Islet of Langerhans (tissue), 1 donor: ENCODE results near the gene PIK3R3.

Experiments used
- FAIRE-seq: peaks from one replicate; lab custom pipeline; 2011; peaks lifted over from hg19 to GRCh38; lab: Jason Lieb, UNC

The PIK3R3 gene

DNA sequence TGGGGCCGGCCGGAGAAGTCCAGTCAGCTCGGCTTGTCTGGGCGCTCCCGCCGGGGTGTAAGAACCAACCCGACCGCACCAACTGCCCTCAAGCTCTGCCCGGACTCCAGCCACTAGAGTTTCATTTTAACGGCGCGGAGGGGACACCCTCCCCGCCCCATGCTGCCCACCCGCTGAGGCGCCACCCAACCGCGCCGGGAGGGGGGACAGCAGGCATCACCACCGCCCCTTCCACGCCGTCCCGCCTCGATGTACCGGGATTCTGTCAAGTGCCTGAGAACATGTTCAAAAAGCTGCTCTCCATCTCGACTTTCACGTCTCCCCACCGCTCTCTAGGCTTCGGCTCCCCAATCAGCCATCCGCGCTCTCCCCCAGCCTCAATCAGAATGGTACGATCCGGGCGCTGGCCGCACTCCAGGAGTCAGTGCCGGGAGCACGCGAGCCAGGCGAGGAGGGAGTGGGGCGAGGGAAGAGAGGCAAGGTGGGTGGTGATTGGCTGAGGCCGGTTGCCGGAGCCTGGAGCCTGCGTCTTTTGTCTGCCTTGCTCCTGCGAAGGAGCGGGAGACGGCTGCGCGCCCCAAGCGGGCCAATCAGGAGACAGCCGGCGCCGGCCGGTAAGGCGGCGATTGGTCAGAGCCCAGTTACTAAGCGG, at the start of gene PIK3R3:
TSS of gene PIK3R3 (minus strand) at position 101 of the 652 bp plus-strand sequence. CDS start 677 bp downstream, outside the sequence.
- peak; percentile 68 for FAIRE-seq

DNA sequence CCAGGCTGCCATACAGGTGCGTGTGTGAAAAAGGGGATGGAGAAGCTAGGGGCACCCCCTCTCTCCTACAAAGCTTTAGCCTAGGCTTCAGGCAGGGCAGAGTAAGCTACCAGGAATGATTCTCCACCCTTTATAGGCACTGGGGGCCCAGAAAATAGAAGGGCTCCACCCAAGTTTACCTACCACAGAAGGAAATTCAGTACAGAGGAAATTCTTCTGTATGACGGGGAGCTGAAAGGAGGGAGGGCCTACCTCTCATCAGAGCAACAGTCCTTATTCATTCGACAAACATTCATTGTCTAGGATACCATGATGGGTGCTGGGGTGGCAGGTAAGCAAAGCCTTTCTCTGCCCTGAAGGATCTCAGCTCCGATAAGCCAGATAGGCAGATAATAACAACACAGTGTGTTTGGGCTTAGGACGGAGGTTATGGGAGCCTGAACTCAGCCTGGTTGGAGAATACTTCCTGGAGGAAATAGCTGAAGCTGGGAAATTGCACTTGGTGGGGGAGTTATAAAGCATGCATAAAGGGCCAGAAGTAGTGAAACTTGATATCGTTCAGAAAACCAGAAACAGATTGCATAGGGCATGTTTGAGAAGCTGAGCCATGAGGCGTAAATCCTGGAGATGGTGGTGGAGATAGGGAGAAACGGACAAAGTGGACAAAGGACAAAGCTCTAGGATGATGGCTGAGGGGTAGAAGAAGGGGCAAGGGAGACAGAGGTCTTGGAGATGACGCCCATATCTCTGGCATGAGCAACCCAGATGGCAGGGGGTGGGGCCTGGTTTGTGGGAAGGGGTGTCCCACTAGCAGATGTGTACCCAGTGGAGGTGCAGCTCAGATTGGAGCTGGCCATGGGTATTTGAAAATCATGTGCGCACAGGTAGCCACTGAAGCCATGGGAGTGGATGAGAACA, 49.2 kb upstream of the PIK3R3 start:
- FAIRE-seq: no peak

DNA sequence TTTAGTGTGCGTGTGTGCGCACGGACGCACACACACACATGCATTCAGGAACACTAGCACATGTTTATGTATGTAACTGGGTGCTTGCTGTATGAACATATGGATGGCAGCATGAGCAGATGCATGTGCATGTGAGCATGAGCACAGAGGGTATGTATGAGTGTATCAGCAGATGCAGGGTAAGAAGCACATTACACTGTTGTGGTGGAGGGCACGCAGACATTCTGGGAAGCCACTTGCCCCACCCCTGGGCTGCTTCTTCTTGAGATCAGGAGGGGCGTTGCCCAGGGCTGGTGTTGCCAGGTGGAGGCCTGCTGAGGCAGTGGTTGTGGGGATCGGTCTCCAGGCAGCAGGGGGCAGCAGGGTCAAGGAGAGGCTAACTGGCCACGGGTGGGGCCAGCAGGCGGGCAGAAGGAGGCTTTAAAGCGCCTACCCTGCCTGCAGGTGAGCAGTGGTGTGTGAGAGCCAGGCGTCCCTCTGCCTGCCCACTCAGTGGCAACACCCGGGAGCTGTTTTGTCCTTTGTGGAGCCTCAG, 47.7 kb upstream of the PIK3R3 start:
- no peak for FAIRE-seq

DNA sequence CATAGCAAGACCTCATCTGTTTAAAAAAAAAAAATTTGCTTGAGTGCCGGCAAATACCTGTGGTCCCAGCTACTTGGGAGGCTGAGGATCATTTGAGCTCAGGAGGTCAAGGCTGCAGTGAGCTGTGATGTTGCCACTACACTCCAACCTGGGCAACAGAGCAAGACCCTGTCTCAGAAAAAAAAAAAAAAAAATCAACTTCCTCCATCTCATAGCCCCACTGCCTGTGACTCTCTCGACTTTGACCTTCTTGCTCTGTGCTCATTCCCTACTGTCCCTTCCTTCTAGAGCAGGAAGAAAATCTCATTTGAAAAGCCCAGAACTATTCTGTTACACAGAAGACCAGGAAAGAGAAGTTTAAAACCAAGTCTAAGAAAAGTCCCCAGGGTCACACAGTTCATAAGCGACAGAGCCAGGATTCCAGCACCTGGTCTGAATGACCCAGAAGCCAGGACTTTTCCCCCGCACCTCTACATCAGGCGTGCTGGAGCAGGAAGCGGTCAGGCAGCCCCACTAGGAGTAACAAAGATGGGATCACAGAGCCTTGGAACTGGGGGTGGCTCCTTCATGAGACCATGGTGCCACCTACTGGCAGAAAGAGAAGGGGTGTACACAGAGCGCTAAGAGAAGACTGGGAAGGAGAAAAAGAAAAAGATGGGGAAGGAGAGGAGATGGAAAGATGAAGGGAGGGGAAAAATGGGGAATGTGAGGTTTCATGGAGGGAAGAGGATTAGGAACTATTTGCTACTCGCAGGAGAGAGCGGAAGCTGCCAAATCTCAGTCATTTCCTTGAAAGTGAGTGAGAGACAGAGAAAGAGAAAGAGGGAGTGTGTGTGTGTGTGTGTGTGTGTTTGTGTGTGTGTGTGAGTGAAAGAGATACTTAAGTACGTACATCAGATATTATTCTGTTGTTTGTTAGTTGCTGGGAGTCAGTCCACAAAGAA, 47.0 kb upstream of the PIK3R3 start:
- no peak for FAIRE-seq

DNA sequence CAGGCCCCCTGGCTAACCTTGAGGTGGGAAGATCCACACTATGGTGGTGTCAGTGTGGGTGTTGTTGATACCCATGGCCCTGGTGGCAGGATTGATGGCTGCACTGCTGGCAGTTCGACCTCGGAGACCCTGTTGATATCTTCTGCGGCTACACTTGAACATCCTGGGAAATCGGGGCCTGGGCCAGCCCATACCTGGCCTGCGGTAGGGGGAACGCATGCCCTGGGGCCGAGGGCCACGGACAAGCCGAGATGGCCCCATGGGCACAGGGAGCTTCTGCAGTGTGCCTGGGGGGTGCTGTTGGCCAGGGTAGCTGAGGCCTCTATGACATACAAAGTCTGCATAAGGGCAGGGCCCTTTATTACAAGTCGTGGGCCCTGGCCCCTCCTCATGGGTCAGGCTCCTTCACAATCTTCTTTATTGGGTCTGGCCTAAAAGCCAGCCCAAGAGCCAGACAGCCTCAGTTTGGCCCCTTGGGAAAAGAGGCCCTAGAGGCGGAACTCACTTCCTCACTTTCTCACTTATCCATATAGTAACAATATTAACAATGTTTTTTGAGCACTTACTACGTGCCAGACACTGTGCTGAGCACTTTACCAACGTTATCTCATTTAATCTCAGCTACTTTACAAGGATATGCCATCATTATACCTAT, 43.9 kb upstream of the PIK3R3 start, which contains the start of gene P3R3URF:
TSS of gene P3R3URF (minus strand) at position 278 of the 655 bp plus-strand sequence. CDS start at position 261, 17 bp downstream.
- FAIRE-seq: no peak

DNA sequence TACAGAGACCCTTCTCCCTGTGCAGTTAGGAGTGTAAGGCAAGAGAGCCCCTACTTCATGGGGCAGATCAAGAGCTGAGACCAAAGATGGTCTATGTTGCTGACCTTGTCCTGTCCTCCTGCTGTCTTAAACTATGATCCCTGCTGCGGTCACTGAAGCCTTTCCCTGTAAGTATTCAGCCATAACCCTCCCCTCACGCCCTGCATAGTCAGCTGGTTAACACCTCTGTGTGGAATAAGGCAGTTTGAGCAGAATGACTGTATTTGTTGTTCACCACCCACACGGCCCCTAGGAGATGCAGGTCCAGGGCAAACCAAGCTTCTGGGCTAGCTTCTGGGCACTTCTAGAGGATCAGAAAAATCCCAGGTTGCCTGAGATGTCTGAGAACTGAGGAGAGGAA, 42.8 kb upstream of the PIK3R3 start:
- FAIRE-seq: no peak

DNA sequence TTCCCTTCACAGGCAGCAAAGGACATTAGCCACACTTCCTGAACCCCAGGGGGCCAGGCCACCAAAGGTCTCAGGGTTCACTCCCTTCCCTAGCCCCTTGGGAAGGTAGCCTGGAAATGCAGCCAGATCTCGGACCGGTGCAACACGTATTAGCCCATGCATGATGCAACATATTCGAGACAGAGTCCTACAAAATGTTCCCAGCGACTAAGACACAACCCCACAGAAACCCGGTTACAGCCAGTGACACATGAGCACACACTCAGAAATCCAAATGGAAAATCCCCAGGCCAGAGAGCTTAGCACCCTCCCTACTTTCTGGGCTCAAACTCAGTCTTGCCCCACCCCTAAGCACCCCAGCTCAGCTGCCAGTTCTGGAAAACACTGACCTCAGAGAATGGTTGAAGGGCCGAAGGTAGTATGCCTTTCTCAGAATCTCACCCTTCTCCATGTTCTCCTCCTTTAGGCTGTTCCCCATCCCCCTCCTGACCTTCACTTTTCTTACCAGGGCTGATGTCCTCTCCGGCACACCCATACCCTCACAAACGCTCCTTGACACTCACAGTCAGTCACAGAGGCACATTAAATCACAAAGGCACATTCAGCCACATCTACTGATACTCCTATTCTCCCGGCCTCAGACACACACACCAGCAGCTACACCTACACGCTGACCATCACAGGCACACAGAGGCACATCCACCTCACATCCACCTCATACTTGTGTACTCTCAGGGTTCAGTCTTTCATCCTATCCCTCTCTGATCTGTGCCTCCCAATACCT, 42.2 kb upstream of the PIK3R3 start, which contains the start of gene TSPAN1:
TSS of gene TSPAN1 (plus strand) at position 640 of the 784 bp plus-strand sequence. CDS start 6,021 bp downstream, outside the sequence.
- no peak for FAIRE-seq

DNA sequence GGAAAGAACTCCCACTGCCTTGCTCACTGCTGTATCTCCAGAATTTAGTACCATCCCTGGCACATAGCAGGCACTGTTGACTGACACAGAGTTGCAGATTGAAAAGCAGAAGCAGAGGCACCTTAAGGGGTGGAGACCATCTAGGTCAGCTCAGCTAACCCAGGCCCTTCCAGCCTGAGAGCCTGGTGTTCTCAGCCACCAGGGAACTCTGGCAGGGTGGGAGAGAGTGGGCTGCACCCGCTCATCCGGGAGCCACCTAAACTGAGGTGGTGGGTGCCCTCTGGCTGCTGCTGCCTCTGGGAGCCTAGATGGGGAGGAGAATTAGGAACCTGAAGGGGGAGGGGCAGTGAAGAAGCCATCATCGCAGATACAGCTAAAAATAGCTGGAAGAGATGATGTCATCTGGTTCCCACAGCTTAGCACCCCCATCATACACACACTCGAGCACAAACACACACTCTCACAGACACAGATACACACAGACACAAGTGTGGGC, 41.0 kb upstream of the PIK3R3 start:
- no peak for FAIRE-seq

DNA sequence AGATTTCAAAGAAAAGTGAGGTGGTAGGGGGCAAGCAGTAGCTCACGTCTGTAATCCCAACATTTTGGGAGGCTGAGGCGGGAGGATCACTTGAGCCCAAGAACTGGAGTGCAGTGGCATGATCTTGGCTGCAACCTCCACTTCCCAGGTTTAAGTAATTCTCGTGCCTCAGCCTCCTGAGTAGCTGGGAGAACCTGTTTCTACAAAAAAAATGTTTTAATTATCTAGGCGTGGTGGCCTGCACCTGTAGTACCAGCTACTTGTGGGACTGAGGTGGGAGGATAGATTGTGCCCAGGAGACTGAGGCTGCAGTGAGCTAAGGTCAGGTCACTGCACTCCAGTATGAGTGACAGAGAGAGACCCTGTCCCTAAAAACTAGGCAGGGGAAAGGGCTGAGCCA, 39.9 kb upstream of the PIK3R3 start:
- no peak for FAIRE-seq

DNA sequence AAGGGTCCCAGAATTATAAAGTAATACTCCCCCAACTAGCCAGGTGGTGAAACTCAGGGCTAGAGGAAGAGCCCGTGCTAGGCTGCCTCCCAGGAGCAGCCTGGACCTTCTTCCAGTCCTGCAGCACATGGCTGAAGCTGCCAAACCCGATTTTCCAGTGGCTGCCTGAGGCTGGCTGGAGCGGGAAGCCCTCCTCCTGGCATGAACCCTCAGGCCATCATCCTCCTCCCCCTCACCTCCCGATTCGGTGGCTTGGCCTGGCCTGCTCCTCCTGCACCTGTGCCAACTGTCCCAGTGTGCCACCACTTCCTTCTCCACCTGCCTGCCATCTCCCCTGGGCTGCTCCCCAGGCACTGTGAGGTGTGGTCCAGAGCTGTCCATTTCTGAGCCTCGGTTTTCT, 39.4 kb upstream of the PIK3R3 start:
- FAIRE-seq: no peak

DNA sequence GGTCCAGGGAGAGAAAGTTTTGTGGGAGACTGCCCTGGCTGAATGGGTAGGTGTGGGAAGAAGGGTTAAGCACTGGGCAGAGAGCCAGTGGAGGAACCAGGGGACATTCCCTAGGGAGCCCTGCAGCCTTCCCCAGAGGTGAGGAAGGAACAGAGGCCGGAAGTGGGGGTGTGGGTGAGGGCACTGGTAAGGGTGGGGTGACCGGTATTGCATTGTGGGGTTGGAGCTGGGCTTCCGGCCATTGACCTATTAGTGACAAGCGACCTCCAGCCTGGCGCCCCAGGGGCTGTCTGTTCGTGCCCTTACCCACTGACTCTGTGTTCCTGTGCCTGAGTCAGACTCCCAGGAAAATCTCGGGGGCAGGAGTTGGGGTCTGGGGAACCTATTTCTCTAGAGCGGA, 38.9 kb upstream of the PIK3R3 start:
- no peak for FAIRE-seq

DNA sequence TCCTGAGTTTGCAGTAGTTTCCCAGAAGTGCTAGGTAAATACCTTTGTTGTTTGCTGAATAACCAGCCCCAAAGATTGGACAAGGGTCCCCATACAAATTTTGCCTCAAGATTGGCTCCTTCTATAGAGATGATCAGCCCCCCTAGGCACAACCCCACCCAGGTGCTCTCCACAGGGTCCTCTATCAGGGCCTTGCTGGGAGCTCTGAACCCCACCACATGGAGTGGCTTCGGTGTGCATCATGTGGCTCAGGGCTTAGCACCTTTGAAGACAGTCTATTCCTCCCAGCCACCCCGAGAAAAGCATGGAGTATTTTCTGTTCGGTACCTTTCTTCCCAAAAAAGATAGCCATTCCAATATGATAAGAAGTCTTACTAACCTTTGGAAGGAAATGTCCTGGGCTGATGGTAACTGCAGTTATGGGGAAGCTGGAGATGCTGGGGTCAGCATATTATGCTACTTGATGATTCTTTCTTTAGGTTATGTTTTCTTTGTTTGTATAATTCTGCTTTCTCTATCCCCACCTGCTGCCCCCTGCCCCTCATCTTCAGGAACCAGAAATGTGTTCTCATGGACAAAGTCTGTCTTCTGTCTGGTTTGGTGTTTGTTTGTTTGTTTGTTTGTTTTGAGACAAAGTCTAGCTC, 37.5 kb upstream of the PIK3R3 start:
- no peak for FAIRE-seq

DNA sequence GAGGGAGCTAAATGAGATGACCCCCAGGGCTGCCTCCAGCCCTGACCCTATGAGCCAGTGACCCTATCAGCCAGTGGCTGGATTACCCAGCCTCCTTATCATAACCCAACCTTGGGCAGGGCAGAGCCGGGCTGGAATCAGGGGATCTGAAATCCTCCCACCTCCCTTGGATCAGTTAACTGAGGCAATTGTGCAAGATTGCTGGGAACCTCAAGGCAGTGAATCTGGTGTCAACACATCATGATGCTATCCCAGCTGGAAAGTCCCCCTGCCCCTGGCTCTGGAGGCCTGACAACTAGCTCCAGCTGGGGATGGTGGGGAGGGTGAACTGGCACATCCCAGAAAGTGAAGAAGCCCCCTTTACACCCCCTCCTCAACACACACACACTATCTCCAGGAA, 36.0 kb upstream of the PIK3R3 start:
- FAIRE-seq: no peak

DNA sequence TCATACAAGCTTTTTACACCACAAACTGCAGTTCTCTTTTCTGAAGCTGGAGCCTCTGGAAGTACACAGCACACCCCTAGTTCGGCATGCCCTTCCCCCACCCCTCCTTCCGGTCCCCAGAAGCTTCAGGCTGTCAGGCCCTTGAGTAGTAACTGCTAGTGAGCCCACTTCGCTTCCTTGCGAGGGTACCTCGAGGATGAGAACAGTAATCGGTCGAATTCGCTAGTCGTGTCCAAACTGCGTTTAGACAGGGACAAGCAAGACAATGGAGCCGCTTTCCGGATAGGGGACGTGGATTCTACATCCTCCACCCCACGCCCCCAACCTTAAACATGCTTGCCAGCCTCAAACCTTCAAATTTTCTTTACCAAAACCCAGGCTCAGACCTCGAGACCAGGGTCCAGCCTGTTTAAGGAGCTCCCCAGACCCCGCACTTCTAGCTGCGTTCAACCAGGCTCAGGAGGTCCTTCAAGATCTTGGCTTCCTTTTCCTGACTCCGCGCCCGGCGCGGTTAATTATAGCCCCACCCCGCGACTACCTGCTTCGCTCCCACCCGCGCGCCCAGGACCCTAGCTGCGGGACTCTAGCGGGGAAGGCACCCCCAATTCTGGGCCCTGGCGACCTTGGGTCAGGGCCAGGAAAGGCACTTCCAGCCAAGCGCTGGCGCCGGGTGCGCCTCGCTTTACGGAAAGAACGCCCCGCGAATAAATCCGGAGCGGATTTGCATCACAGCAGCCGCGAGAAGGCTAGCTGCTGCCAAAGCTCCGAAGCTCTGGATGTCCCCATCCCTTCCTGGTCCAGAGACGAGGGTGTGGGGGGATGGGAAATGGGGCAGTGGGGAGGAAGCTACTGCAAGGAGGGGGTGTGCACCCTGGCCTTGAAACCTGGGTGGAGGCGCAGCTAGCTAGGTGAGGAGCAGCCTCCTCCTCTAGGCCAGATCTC, 34.4 kb upstream of the PIK3R3 start:
- FAIRE-seq: no peak

DNA sequence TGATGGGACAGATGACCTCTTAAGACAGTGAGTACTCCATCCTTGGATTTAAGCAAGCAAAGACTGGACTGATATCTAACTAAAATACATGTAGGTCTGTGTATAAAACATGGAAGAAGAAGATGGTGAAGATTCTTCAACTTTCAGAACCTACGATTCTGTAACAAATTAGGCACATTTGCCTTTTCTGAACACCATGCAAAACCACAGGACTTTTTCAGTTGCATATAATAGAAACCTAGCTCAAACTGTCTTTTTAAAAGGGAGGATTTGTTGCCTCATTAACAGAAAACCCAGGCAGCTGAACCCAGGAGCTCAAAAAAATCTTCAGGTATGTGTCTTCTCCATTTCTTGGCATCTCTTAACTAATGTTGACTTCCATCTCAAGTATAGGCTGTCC, 27.8 kb upstream of the PIK3R3 start:
- no peak for FAIRE-seq

DNA sequence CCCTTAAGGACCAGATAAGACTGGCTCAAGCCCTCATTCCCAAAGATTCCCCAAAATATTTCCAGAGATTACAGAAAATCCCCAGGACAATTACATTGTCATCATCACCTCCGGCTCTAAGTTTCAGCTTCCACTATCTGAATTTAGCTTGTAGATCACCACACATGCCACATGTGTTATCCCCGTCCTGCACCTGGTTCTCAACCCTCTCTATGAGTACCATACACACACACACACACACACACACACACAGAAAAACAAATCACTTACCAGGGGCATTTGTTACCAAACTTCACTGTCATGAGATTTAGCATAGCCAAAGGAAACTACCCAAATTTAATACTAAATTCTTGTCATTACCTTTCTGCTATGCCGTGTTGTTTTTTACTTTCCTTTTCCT, 27.1 kb upstream of the PIK3R3 start:
- no peak for FAIRE-seq

DNA sequence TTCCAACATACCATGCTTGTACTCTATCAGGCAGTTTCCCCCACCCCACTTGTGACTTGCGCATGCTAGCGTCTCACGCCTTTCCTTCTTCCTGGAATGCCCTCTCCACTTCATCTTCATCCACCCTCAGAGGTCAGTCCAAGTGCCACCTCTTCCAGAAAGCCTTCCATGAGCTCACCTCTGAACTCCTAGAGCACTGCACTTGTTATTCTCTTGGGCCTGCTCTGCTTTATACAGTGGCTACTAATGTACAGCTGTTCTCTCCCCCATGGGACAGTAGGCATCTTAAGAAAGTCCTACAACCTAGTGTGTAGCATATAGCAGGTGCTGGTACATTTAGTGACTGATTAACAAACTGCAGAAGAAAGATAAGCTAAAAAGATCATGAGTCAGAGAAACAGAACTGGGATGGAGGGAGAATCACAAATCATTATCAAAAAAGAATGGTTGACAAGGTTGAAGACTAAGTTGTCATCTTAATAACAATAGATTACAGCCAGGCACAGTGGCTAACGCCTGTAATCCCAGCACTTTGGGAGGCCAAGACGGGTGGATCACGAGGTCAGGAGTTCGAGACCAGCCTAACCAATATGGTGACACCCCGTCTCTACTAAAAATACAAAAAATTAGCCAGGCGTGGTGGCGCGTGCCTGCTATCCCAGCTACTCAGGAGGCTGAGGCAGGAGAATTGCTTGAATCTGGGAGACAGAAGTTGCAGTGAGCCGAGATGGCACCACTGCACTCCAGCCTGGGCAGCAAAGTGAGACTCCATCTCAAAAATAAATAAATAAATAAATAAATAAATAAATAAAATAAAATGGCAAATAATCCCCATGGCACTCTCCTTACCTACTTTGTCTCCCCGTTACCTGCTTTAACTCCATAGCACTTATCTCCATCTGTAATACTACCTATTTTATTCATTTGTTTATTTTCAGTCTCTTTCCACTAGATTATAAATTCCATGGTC, 26.2 kb upstream of the PIK3R3 start:
- FAIRE-seq: no peak

DNA sequence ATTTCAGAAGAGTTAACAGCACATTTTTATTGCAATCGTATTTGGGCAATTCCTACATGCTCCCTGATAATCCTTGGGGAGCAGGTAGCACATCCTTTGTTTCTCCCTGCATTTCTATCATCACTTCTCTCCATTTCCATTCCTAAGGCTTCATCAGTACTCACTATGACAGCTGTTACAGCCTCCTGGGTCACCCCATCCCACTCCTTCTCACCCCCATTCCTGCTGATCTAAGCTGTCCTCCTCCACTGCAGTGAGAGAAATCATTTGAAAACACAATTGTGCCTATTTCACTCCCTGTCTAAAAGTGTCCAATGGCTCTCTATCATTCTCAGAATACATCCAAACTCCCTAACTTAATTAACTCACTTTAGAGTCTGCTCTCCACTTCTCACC, 25.5 kb upstream of the PIK3R3 start:
- no peak for FAIRE-seq
